Measurements from ENCODE around the gene CD63. TPM values are rescaled to one million over a fixed set of nuclear protein-coding genes. Genes with fewer than 3 reads are reported as not detected.

Gene CD63
- total RNA-seq, 1 experiment from 2014 or later: 562 TPM

GRCh38 chr12:55706568-55707218 lies 22.1 kb downstream of the CD63 start:
- DNase-seq (ENCODE audit: low read depth): no peak

DNA sequence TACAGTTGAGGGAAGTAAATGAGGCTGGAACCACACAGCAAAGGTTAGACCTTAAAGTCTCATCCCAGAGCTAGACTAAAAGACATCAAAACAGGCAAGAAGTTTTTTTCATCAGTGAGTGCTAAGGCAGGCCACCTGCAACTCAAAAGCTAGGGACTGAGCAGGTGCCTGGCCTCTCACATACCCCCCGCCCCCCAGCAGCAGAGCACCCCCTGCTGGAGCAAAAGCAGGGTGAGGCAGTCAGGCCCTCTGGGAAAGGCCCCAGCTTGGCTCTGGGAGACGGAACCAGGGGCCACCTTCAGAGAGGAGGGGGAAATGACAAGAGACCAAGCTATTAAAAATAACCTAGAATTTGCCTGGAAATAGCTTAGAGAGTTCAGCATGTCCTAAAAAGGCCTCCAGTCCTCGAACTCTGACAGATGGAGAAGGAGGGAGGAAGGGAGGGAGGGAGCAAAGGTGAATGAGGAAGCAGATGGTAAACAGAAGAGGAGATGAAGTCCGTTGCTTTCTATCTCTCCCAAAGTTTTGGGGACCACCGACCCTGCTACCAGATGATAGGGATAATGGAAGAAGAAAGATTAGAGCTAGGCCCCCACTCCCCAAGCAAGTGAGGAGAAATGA lies 22.9 kb downstream of the CD63 start:
- DNase-seq (ENCODE audit: low read depth): no peak

DNA sequence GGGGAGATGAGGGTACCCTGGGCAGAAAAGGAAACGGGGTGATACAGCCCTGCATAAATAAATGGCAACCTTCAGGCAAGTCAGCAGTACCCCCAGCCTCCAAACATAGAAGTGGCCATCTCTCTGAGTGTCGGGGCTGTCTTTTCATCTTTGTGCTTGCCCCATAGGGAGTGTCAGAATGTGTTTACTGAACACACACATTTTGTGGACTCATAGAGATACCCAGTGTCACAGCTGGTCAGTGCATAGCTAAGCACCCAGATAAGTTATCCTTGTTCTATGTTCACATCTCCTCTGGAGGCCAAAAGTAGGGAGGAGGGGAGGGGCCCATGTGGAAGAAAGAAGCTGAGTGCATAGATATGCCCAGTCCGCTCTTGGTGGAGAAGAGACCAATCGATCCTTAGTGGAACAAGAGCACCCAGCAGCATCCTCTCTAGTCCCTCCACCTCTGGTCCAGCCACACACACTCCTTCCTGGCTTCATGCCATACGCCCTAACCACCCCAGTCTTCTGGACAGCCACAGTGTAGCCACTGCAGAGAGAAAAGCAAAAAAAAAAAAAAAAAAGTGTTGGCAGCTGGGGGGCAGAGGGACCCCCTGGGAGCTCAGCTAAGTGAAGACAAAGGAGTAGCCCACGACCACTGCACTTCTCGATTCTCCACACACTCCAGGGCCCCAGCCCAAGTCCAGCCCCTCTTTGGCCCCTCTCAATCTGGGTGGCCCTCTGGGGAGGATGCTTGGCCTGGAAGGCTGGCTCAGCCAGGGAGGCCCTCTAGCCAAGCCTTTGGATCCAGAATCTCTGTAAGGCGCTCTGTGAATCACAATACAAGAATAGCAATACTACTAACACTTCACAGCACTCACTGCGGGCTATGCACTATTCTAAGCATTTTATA lies 23.7 kb downstream of the CD63 start:
- no peak for DNase-seq (ENCODE audit: low read depth)

DNA sequence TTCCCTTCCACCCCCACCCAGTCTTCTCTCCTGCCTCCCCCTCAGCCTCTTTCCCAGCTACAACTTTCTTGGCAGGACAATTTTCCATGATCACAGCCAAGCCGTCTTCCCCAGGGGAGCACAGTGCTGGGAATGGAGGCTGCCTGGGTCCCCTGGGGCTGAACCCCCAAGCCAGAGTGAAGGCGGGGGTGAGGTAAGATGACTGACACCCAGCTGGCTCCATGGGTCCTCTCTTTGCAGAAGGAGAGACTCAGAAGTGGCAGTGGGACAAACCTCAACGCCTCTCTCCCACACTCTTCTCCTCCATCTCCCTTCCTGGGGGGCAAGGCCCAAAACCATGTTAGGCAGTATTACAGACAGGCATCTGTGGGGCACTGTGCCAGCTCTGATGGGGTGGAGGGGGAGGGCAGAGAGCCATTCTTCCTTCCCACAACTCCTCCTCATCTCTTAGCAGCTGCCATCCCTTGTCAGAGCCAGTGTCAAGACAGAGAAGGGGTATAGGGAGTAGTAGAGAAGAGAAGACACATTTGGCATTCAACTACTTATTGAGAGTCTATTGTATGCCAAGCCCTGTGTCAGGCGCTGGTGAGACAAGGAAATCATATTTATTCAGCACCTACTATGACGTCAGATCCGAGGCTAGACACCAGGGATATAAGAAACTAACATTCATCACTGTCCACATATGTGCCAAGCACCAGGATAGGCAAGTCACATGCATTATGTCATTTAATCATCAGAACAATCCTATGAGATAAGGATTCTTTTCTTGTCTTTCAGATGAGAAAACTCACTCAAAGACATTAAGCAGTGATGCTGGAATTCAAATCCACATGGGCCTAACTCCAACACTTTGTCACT lies 24.7 kb downstream of the CD63 start:
- DNase-seq (ENCODE audit: low read depth): no peak

- DNase-seq (ENCODE audit: low read depth): no peak
Observed at GRCh38 chr12:55703288-55703687, 25.5 kb downstream of the CD63 start.

GRCh38 chr12:55702861-55703260 lies 25.9 kb downstream of the CD63 start:
- no peak for DNase-seq (ENCODE audit: low read depth)

- peak; percentile 14 for DNase-seq (ENCODE audit: low read depth)
Observed at GRCh38 chr12:55700255-55701018, 28.4 kb downstream of the CD63 start.

GRCh38 chr12:55699471-55700055 lies 29.2 kb downstream of the CD63 start:
- DNase-seq (ENCODE audit: low read depth): no peak

DNA sequence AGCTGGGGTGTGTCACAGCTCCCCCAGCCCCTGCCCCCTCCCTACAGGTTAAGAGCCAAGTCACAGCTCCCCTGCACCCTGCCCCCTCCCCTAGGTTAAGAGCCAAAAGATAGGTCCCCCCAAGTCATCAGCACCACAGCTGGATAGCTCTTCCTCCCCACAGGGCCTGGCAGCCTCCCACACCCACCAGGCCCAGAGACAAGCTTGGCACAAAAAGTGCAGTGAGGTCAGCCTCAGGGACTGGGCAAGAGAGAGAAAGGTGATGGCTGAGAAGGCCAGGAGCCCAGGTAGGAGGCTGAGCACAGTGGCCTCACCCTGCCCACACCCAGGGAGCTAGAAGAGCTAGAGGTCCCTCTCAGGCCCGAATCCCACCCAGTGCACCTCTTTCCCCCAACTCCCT lies 29.8 kb downstream of the CD63 start:
- DNase-seq (ENCODE audit: low read depth): no peak

- DNase-seq (ENCODE audit: low read depth): no peak
Observed at GRCh38 chr12:55698241-55698955, 30.4 kb downstream of the CD63 start.

GRCh38 chr12:55697686-55698085 lies 31.1 kb downstream of the CD63 start:
- DNase-seq (ENCODE audit: low read depth): no peak

- no peak for DNase-seq (ENCODE audit: low read depth)
Observed at GRCh38 chr12:55696796-55697462, 31.9 kb downstream of the CD63 start.

DNA sequence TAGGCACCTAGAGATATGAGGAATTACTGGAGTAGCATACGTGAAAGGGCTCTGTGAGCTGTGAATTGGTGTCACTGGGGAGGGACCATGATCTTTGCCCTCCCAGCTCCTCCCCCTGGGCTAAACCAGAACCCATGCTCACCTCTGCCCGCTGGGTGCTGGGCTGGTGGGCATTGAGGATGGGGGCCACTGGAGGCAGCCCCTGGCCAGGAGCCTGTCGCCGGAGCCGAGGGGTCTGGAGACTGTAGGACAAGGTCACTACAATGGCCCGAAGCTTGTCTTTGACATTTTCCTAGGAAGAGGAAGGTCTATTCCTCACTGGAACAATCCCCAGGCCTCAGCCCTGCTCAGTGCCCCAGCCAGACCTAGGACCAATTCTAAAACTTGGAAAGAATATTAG lies 32.7 kb downstream of the CD63 start:
- DNase-seq (ENCODE audit: low read depth): no peak

GRCh38 chr12:55695349-55695748 lies 33.5 kb downstream of the CD63 start:
- DNase-seq (ENCODE audit: low read depth): no peak

- no peak for DNase-seq (ENCODE audit: low read depth)
Observed at GRCh38 chr12:55694651-55695050, 34.2 kb downstream of the CD63 start.

DNA sequence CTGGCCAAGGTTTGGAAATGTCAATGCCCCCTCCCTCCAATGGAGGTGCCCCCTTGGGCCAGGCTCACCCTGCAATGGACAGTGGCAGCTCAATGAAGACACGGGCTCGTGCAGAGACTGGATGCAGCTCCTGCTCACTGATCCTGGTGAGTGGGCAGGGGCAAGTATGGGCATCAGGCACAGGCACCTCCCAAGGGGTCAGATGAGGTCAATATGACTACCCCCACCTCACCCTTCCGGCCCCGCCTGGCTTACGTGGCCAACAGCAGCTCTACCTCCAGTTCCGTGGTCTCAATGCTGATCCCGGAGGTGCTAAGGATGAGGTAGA lies 34.7 kb downstream of the CD63 start:
- DNase-seq (ENCODE audit: low read depth): no peak

- DNase-seq (ENCODE audit: low read depth): no peak
Observed at GRCh38 chr12:55693323-55694187, 35.3 kb downstream of the CD63 start.

DNA sequence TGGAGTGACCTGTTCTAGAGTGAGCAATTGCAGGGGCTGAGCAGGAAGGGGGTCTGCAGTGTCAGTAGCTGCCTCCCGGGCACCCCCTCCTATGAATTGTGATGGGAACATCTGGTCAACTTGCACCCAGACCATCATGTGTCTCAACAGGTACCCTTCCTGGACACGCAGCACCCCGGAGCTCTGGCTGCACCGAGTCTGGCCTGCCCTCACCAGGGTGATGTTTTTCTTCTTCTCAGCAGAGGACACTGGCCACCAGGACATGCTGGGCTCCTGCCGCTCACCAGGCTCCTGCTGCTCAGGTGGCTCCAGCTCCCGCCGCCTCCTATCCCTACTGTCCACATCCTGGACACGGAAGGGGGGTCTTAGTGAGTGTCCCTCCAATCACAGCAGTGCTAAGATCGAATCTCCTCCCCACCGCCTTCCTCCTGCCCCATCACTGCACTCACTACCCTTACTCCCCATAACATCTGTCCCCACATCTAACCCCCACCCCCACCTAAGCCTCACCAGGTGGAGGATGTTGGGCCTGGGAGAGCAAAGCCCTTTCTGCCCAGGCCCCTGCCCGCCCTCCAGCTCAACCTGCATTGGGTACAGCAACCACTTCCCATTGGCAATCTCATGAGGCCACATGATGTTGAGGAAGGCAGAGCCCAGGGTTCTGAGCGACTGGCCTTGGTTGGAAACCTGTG lies 36.0 kb downstream of the CD63 start:
- DNase-seq (ENCODE audit: low read depth): no peak
